Measurements from ENCODE around the gene SPECC1.
"Not testable (repeated sequence)": the region's sequence is repeated elsewhere in the genome, so short reads cannot be mapped to it uniquely, and the experiment has no call there.

DNA sequence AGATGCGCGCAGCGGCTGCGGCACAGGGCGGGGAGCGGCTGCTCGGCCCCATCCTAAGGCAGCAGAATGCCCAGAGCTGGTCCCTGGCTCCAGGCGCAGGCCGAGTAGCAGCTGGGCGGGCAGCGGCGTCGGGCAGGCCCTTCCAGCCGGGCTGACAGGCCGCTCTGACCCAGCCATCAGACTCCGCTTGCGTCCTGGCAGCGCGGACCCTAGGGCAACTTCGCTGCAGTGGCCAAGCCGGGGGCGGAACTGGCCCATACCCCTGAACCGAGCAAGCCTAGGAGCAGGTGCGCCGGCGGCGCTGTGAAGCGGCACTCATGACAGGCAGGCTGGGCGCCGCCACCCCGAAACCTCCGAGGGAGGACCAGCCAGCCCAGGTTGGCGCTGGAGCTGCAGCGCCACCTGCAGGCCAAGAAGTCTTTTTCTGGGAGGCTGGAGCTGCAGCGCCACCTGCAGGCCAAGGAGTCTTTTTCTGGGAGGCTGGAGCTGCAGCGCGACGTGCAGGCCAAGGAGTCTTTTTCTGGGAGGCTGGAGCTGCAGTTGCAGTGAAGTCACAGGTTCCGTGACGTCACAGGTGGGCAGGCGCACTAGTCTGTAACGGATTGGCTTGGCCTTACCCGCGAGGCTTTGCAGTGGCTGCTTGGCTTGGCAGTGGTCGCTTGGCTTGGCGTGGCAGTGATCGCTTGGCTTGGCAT is 311.5 kb downstream of the SPECC1 start:
- TF ChIP-seq, protein P1, sequence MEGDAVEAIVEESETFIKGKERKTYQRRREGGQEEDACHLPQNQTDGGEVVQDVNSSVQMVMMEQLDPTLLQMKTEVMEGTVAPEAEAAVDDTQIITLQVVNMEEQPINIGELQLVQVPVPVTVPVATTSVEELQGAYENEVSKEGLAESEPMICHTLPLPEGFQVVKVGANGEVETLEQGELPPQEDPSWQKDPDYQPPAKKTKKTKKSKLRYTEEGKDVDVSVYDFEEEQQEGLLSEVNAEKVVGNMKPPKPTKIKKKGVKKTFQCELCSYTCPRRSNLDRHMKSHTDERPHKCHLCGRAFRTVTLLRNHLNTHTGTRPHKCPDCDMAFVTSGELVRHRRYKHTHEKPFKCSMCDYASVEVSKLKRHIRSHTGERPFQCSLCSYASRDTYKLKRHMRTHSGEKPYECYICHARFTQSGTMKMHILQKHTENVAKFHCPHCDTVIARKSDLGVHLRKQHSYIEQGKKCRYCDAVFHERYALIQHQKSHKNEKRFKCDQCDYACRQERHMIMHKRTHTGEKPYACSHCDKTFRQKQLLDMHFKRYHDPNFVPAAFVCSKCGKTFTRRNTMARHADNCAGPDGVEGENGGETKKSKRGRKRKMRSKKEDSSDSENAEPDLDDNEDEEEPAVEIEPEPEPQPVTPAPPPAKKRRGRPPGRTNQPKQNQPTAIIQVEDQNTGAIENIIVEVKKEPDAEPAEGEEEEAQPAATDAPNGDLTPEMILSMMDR (IDR thresholded peaks at IDR 0.05; ENCODE audit: low read length): peak; percentile 67
- not testable (repeated sequence) for TF ChIP-seq EZH2 (IDR thresholded peaks at IDR 0.05; ENCODE audit: borderline replicate concordance, low read length)

All from OCI-LY1 (cell line).